ENCODE results near the gene BAIAP2L1.

- TF ChIP-seq POLR2A (IDR thresholded peaks at IDR 0.05; ENCODE audit: low read depth, low read length) (no peak), POLR2AphosphoS5 (IDR thresholded peaks at IDR 0.05; ENCODE audit: low read depth, low read length) (no peak), TAF1 (IDR thresholded peaks at IDR 0.05; ENCODE audit: borderline replicate concordance, low read depth, low read length) (no peak)
Observed at GRCh38 chr7:98321301-98321700, 79.6 kb downstream of the BAIAP2L1 start.
